Stomach (tissue), 9 donors: ENCODE data around the gene STT3A. TPM values are rescaled to one million over a fixed set of nuclear protein-coding genes. Genes with fewer than 3 reads are reported as not detected.
A peak's percentile ranks its signal among the peaks of the same experiment; 100 is the strongest.

Experiments used
- DNase-seq, 2 donors: peaks; one replicate each; pipeline versions ENCODE4 v3.0.0 to v3.0.0-alpha.2; 2013 to 2019
- H3K27ac ChIP-seq, 5 donors: fragments of 200-600 bp in 4 of 5; sonication (generic) in 4 of 5; one replicate each; pipeline ENCODE4 v1.5.1; 2013 to 2019; ENCODE audit warnings: mild to moderate bottlenecking in 1 of 5, moderate library complexity in 1 of 5
- H3K27me3 ChIP-seq, 3 donors: fragments of 200-600 bp; sonication (generic); one replicate each; pipeline ENCODE4 v1.5.1; 2017 to 2019; ENCODE audit warnings: mixed run types in 1 of 3
- H3K36me3 ChIP-seq, 4 donors: fragments of 200-600 bp; sonication (generic); 1 replicate in 3 of 4; 2 replicates in 1 of 4; pipeline ENCODE4 v1.5.1; 2016 to 2019
- H3K4me1 ChIP-seq, 4 donors: fragments of 200-600 bp; sonication (generic); one replicate each; pipeline ENCODE4 v1.5.1; 2016 to 2019
- H3K4me3 ChIP-seq, 4 donors: fragments of 200-600 bp; sonication (generic) in 3 of 4; one replicate each; pipeline ENCODE4 v1.5.1; 2016 to 2019; ENCODE audit warnings: mild to moderate bottlenecking in 1 of 4
- H3K9me3 ChIP-seq, 4 donors: fragments of 200-600 bp; sonication (generic); one replicate each; pipeline ENCODE4 v1.5.1; 2016 to 2019
- CTCF ChIP-seq, 7 experiments: fragments of 450-650 bp in 4 of 7; fragments of 200-600 bp in 3 of 7; sonication (generic) in 3 of 7; IDR thresholded peaks; one replicate each; pipeline ENCODE4 v1.5.1; 2016 to 2019; ENCODE audit warnings: antibody characterized with exemption in 7 of 7, control low read depth in 2 of 7, mild to moderate bottlenecking in 1 of 7
- EP300 ChIP-seq: sonication (generic); formaldehyde crosslinking; IDR thresholded peaks from one replicate; pipeline ENCODE4 v1.6.1; 2017; ENCODE audit warnings: antibody characterized with exemption
- POLR2A ChIP-seq, 4 donors: fragments of 450-650 bp; IDR thresholded peaks; one replicate each; pipeline ENCODE4 v1.6.1; 2016; ENCODE audit warnings: antibody characterized with exemption in 4 of 4, control low read depth in 2 of 4, mild to moderate bottlenecking in 1 of 4, moderate library complexity in 1 of 4
- POLR2AphosphoS5 ChIP-seq, 3 donors: sonication (generic); formaldehyde crosslinking; IDR thresholded peaks; one replicate each; pipeline ENCODE4 v1.6.1; 2016; ENCODE audit warnings: antibody characterized with exemption in 3 of 3
- WGBS, 5 donors: extraction: QIAGEN DNeasy Blood & Tissue Kit in 3 of 5; methylation state at CpG; one replicate each; pipeline versions ENCODE4 v1.1.5 to v1.1.7; 2013 to 2018; 5-methylcytosine and 5-hydroxymethylcytosine counted together
- intact Hi-C: fragments of 100-400 bp; cut with DNase I; formaldehyde crosslinking; loops from one replicate; pipeline ENCODE4 v1.15.1; 2023; ENCODE audit warnings: low total_unique reads
- polyA plus RNA-seq, 3 donors: library from polyadenylated mRNA; stranded (reverse); fragments of 200-250 nt; gene quantifications; one replicate each; pipeline ENCODE4 v1.2.3, GENCODE V29; 2013
- total RNA-seq, 5 donors: library from RNA; depleted of rRNA; stranded (reverse); fragments of >200 nt; gene quantifications; one replicate each; pipeline versions ENCODE4 v1.1.0 to v1.2.3, GENCODE V29; 2014 to 2016
- donor health status: healthy with polysubstance abuse.
- donor health status: Bipolar disorder and iron deficiency.
- donor health status: healthy.

Gene STT3A
- total and polyA plus RNA-seq, 8 donors, result 19.4 to 113 (median 34.9) TPM

DNA sequence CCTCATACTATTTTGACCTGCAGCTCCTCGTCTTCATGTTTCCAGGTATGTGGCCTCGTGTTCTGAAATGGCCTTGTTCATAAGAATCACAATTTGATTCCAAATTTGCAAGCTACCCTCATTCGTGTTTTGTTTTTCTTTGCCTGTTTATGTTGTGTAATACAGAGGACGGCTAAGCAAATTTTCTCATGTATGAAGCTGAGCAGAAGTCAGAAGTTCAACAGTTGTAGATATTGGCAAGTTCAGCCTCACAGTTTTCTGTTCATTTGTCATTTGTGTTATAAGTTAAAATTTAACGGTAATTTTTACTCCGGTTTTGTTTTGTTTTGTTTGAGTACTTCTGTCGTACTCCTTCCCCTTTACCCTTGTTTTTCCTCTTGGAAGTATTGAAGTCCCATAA lies 16.9 kb downstream of the STT3A start:
- Histone ChIP-seq H3K27ac (no peak overlapping the region), H3K4me1 (no peaks in the 10 kb centered on the region), H3K36me3 (peaks cover 86 to 100% (median 100%) of the 10 kb centered on the region in 4 donors), H3K9me3 (no peaks in the 10 kb centered on the region), H3K27me3 (no peaks in the 10 kb centered on the region), H3K4me3 (no peak overlapping the region)
- no peak for DNase-seq
- intact Hi-C loops, result no loop called here
- 75 to 84% (median 78%) methylated on average over 7 of the region's 7 CpGs for WGBS, 5 donors
- TF ChIP-seq CTCF (IDR thresholded peaks at IDR 0.05) (no peak), POLR2A (IDR thresholded peaks at IDR 0.05) (no peak), POLR2AphosphoS5 (IDR thresholded peaks at IDR 0.05) (no peak), EP300 (no peak)

DNA sequence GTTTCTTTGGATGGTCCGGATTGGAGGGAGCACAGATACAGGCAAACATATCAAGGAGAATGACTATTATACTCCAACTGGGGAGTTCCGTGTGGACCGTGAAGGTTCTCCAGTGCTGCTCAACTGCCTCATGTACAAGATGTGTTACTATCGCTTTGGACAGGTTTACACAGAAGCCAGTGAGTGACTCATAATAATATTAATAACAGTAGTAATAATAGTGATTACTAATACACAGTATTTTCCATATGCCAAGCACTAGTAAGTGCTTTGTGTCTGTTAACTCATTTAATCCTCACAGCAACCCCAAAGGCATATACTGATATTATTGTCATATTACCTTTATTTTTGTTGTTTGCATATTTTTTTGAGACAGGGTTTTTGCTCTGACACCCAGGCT lies 25.7 kb downstream of the STT3A start:
- H3K36me3 ChIP-seq, result peaks cover 56 to 93% (median 90%) of the 10 kb centered on the region in 4 donors
- no peak overlapping the region for H3K27ac ChIP-seq
- no peak for TF ChIP-seq CTCF (IDR thresholded peaks at IDR 0.05)
- no peak for TF ChIP-seq POLR2A (IDR thresholded peaks at IDR 0.05)
- no peak for TF ChIP-seq POLR2AphosphoS5 (IDR thresholded peaks at IDR 0.05)
- TF ChIP-seq EP300, result no peak
- H3K9me3 ChIP-seq, result no peaks in the 10 kb centered on the region
- DNase-seq, result no peak
- peaks cover 0 to 6% (median 0%) of the 10 kb centered on the region in 4 donors for H3K4me1 ChIP-seq
- no peak overlapping the region for H3K4me3 ChIP-seq
- no peaks in the 10 kb centered on the region for H3K27me3 ChIP-seq
- 90 to 95% (median 90%) methylated on average over 4 of the region's 4 CpGs for WGBS, 5 donors
- intact Hi-C loops, result no loop called here

- Histone ChIP-seq H3K4me3 (no peak overlapping the region), H3K27me3 (no peaks in the 10 kb centered on the region), H3K9me3 (no peaks in the 10 kb centered on the region), H3K27ac (no peak overlapping the region), H3K36me3 (peaks cover 28 to 57% (median 54%) of the 10 kb centered on the region in 4 donors), H3K4me1 (peaks cover 14 to 32% (median 23%) of the 10 kb centered on the region in 4 donors)
- WGBS, 5 donors, result 60 to 74% (median 72%) methylated on average over 2 of the region's 2 CpGs
- intact Hi-C loops, result loop anchor here (5.0 kb wide), 1 partner anchor 255 kb away; no protein-coding TSS in a partner anchor
- no peak for DNase-seq
- TF ChIP-seq CTCF (IDR thresholded peaks at IDR 0.05) (no peak), EP300 (no peak), POLR2A (IDR thresholded peaks at IDR 0.05) (no peak), POLR2AphosphoS5 (IDR thresholded peaks at IDR 0.05) (no peak)
Observed at GRCh38 chr11:125621995-125622394, 29.3 kb downstream of the STT3A start.

GRCh38 chr11:125623064-125623463 lies 30.4 kb downstream of the STT3A start:
- 68 to 86% (median 84%) methylated on average over 1 of the region's 1 CpG for WGBS, 5 donors
- TF ChIP-seq POLR2A (IDR thresholded peaks at IDR 0.05), result no peak
- Histone ChIP-seq H3K4me3 (no peak overlapping the region), H3K36me3 (peaks cover 23 to 46% (median 43%) of the 10 kb centered on the region in 4 donors), H3K27ac (no peak overlapping the region), H3K9me3 (no peaks in the 10 kb centered on the region), H3K4me1 (peaks cover 14 to 34% (median 24%) of the 10 kb centered on the region in 4 donors), H3K27me3 (no peaks in the 10 kb centered on the region)
- intact Hi-C loops, result loop anchor here (5.0 kb wide), 1 partner anchor 254 kb away; no protein-coding TSS in a partner anchor
- no peak for DNase-seq

DNA sequence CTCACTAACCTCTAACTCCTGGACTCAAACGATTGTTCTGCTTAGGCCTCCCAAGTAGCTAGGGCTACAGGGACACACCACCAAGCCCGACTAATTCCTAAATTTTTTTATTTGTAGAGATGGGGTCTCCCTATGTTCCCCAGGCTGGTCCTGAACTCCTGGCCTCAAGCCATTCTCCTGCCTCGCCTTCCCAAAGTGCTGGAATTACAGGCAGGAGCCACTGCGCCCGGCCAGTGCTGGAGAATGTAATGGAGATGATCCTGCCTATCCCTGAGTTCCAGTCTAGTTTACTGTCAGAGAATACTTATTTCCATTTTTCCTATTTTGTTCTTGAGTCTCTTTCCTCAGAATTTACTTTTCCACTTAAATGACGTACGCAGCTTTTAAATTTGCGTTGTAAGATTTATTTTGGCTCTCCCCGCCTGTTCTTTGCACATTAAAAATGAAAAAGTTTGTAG lies 32.1 kb downstream of the STT3A start, which contains the start of gene CHEK1:
Gene CHEK1, plus strand, starts transcription at position 408 of the 458 bp plus-strand sequence. CDS start 1,606 bp downstream, outside the sequence.
- H3K27me3 ChIP-seq, result no peaks in the 10 kb centered on the region
- intact Hi-C loops, result loop anchor here (5.0 kb wide), 1 partner anchor 253 kb away; no protein-coding TSS in a partner anchor
- DNase-seq, result no peak

More for the DNA sequence above, 32.1 kb downstream of the STT3A start, which contains the start of gene CHEK1:
- 46 to 60% (median 53%) methylated on average over 9 of the region's 9 CpGs for WGBS, 5 donors
- H3K36me3 ChIP-seq, result peaks cover 7 to 33% (median 26%) of the 10 kb centered on the region in 4 donors
- no peaks in the 10 kb centered on the region for H3K9me3 ChIP-seq
- H3K4me3 ChIP-seq, result peak within 1 kb of the TSS; percentile 65 to 97 (median 76)
- peaks cover 14 to 34% (median 24%) of the 10 kb centered on the region in 4 donors for H3K4me1 ChIP-seq
- TF ChIP-seq POLR2AphosphoS5 (IDR thresholded peaks at IDR 0.05) (no peak), POLR2A (IDR thresholded peaks at IDR 0.05) (no peak), CTCF (IDR thresholded peaks at IDR 0.05) (no peak)
- H3K27ac ChIP-seq, result peak within 1 kb of the TSS; percentile 90 to 97 (median 96)
